GM12864 (cell line): ENCODE results near the gene PTPN14.
"Not testable (repeated sequence)": the region's sequence is repeated elsewhere in the genome, so short reads cannot be mapped to it uniquely, and the experiment has no call there.

Source experiments
- DNase-seq: peaks from one replicate; pipeline ENCODE4 v3.0.0-alpha.2; 2011; ENCODE audit warnings: low read depth
- H3K4me3 ChIP-seq: 2 replicates; pipeline ENCODE4 v1.5.1; 2011; ENCODE audit warnings: mild to moderate bottlenecking, low read depth, low read length, control low read depth
- TF ChIP-seq, protein P1 (sequence below): IDR thresholded peaks from 2 replicates; pipeline ENCODE4 v1.5.1; 2011; ENCODE audit warnings: low read depth, mild to moderate bottlenecking, moderate library complexity, low read length, control low read depth, inconsistent platforms; ENCODE audit errors: missing control alignments

Gene PTPN14

DNA sequence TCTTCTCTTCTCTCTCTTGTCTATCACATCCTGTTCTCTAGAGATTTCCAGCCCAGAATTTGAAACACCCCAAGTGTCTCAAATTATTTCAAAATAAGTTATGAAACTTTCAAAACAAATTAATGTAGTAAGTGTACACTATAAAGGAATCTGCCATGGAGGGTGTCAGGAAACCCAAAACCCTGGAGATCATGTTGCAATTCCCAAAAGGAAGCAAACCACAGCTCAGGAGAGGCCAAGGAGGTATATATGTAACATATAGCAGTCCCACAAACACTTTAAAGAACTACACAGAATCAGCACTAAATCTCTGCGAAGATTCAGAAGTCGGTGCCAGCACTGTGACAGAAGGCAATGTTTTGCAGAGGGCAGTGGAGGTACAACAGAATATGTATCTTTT, 26.6 kb downstream of the PTPN14 start:
- DNase-seq: no peak
- TF ChIP-seq, protein P1, sequence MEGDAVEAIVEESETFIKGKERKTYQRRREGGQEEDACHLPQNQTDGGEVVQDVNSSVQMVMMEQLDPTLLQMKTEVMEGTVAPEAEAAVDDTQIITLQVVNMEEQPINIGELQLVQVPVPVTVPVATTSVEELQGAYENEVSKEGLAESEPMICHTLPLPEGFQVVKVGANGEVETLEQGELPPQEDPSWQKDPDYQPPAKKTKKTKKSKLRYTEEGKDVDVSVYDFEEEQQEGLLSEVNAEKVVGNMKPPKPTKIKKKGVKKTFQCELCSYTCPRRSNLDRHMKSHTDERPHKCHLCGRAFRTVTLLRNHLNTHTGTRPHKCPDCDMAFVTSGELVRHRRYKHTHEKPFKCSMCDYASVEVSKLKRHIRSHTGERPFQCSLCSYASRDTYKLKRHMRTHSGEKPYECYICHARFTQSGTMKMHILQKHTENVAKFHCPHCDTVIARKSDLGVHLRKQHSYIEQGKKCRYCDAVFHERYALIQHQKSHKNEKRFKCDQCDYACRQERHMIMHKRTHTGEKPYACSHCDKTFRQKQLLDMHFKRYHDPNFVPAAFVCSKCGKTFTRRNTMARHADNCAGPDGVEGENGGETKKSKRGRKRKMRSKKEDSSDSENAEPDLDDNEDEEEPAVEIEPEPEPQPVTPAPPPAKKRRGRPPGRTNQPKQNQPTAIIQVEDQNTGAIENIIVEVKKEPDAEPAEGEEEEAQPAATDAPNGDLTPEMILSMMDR: no peak
- H3K4me3 ChIP-seq: no peak overlapping the region

- TF ChIP-seq, protein P1: no peak
- no peak overlapping the region for H3K4me3 ChIP-seq
- no peak for DNase-seq
These were observed 28.1 kb downstream of the PTPN14 start for GRCh38 chr1:214523124-214523824.

DNA sequence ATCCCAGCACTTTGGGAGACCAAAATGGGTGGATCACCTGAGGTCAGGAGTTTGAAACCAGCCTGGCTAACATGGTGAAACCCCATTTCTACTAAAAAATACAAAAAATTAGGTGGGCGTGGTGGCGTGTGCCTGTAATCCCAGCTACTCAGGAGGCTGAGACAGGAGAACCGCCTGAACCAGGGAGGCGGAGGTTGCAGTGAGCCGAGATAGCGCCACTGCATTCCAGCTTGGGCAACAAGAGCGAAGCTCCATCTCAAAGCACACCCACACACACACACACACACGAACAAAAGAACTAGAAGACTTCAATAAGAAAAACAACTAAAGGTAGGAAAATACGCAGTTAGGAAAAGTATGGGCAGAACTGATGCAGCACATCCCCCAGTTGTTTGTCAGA, 29.9 kb downstream of the PTPN14 start:
- not testable (repeated sequence) for DNase-seq, H3K4me3 ChIP-seq

GRCh38 chr1:214520544-214521165, 30.7 kb downstream of the PTPN14 start:
- TF ChIP-seq, protein P1: no peak
- H3K4me3 ChIP-seq: no peak overlapping the region
- no peak for DNase-seq

- TF ChIP-seq, protein P1: no peak
- DNase-seq: no peak
- H3K4me3 ChIP-seq: no peak overlapping the region
These were observed 33.0 kb downstream of the PTPN14 start for GRCh38 chr1:214518361-214518760.

DNA sequence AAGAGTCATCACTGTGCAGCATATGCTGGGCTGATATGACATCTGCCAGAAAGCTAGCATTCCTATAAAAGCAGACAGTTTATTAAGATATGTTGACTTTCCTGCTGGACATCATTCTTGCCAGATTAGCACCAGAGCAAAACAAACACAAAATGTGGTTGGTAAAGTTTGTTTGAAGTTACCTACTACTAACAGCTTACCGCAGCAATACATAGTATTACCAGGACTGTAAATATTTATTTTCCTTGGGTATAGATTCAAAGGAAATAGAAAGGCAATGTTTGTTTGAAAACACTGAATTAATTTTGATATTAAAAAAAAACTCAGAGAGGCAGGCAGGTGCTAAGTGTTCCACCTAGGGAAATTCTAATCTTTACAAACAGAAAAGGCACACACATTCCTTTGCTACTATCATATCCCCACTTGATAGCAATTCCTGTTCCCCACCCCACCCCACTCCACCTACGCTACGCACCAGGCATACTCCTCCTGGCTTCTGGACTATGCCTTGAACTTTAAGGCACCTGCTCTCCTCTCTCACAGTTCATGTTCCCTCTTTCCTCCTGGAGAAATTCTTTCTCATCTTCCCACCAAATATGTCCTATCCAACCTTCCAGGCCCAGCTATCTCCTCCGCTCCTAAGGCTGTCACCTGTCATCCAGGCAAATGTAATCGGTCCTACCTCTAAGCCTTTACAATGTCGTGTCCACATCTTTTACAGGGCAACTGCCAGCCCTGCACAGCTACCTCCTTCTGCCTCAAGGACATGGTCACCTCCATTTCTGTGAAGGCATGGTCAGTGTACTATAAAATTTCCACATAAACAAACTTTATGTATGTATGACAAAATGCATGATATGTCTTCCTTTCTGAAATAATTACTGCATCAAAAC, 34.7 kb downstream of the PTPN14 start:
- no peak overlapping the region for H3K4me3 ChIP-seq
- DNase-seq: no peak
- TF ChIP-seq, protein P1: no peak
